ENCODE data around the gene COPS2. TPM values are rescaled to one million over a fixed set of nuclear protein-coding genes. Genes with fewer than 3 reads are reported as not detected.

Gene COPS2
- polyA plus RNA-seq, 1 of the 3 experiments (the other 2 are of a cell fraction): 21.3 TPM

DNA sequence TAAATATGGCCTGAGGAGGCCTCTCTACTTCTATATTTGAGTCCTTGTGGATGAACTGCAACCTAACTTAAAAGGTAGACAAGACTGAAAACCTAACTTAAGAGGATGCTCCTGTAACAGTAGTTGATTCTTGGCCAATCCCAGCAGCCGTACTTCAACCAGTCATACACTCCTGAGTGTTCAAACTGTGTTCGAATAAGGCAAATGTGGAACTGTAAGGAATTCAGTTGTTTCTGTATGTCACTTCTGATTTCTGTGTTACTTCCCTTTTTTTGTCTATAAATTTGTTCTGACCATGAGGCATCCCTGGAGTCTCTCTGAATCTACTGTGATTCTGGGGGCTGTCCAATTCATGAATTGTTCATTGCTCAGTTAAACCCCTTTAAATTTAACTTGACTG is 35.2 kb upstream of the COPS2 start:
- no peak overlapping the region for H3K27ac ChIP-seq (ENCODE audit: low read depth in 2 of 2, low read length in 1 of 2)
- no peak overlapping the region for H3K9ac ChIP-seq
- ChIA-PET POLR2A (no interaction called here), CTCF (no interaction called here)
- no peaks in the 10 kb centered on the region for H3K9me2 ChIP-seq
- no peak overlapping the region for H3K4me2 ChIP-seq
- H3F3A ChIP-seq (replicated peaks; ENCODE audit: insufficient read depth): no peaks in the 10 kb centered on the region
- no peak for DNase-seq
- H4K20me1 ChIP-seq (ENCODE audit: insufficient read depth): no peaks in the 10 kb centered on the region
- H3K4me1 ChIP-seq (ENCODE audit: control insufficient read depth in 1 of 2, insufficient read depth in 2 of 2, low read depth in 1 of 2, low read length in 1 of 2): no peaks in the 10 kb centered on the region; a peak in 1 of 4 replicates
- no peaks in the 10 kb centered on the region for H3K27me3 ChIP-seq (ENCODE audit: insufficient read depth)
- no peaks in the 10 kb centered on the region for H3K9me3 ChIP-seq
- no peak overlapping the region for H2AFZ ChIP-seq (ENCODE audit: low read depth)
- no peak overlapping the region for H3K4me3 ChIP-seq (ENCODE audit: low read depth in 2 of 2, low read length in 1 of 2)
- peaks cover 14% of the 10 kb centered on the region for H3K79me2 ChIP-seq (ENCODE audit: insufficient read depth)
- no peaks in the 10 kb centered on the region for H3K36me3 ChIP-seq (replicated peaks in 1 of 2; ENCODE audit: control insufficient read depth in 1 of 2, insufficient read depth in 2 of 2, low read length in 1 of 2)
- TF ChIP-seq RAD21 (IDR thresholded peaks at IDR 0.05; ENCODE audit: low read length): no peak
- TF ChIP-seq, protein P1, sequence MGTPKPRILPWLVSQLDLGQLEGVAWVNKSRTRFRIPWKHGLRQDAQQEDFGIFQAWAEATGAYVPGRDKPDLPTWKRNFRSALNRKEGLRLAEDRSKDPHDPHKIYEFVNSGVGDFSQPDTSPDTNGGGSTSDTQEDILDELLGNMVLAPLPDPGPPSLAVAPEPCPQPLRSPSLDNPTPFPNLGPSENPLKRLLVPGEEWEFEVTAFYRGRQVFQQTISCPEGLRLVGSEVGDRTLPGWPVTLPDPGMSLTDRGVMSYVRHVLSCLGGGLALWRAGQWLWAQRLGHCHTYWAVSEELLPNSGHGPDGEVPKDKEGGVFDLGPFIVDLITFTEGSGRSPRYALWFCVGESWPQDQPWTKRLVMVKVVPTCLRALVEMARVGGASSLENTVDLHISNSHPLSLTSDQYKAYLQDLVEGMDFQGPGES (IDR thresholded peaks at IDR 0.05; ENCODE audit: low read depth, low read length): no peak
- TF ChIP-seq, protein P2, sequence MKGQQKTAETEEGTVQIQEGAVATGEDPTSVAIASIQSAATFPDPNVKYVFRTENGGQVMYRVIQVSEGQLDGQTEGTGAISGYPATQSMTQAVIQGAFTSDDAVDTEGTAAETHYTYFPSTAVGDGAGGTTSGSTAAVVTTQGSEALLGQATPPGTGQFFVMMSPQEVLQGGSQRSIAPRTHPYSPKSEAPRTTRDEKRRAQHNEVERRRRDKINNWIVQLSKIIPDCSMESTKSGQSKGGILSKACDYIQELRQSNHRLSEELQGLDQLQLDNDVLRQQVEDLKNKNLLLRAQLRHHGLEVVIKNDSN (IDR thresholded peaks at IDR 0.05; ENCODE audit: borderline replicate concordance, low read depth): no peak
- 100% methylated on average over 2 of the region's 2 CpGs for WGBS (ENCODE audit: low lambda C conversion rate)

DNA sequence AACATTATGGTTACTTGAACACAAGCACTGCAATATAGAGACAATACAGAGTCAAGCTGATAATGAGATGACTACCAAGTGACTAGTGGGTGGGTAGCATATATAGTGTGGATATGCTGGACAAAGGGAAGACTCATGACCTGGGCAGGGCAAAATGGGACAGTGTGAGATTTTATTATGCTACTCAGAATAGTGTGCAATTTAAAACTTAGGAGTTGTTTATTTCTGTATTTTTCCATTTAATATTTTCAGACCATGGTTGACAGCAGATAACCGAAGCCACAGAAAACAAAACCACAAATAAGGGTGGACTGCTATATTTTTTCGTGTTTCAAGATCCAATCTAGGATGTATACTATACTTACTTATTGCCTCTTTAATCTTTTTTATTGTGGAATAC is 34.2 kb upstream of the COPS2 start:
- H3F3A ChIP-seq (replicated peaks; ENCODE audit: insufficient read depth): no peaks in the 10 kb centered on the region
- TF ChIP-seq SMC3 (IDR thresholded peaks at IDR 0.05; ENCODE audit: low read depth, low read length) (no peak), YY1 (IDR thresholded peaks at IDR 0.05; ENCODE audit: low read depth) (no peak), RAD21 (IDR thresholded peaks at IDR 0.05; ENCODE audit: low read length) (no peak), GABPA (IDR thresholded peaks at IDR 0.05; ENCODE audit: low read depth) (no peak), RCOR1 (IDR thresholded peaks at IDR 0.05; ENCODE audit: low read length) (no peak), TCF12 (IDR thresholded peaks at IDR 0.05) (no peak), EZH2phosphoT487 (IDR thresholded peaks at IDR 0.05; ENCODE audit: borderline replicate concordance, low read depth) (no peak), FOXM1 (IDR thresholded peaks at IDR 0.05; ENCODE audit: low read depth) (no peak), MXI1 (IDR thresholded peaks at IDR 0.05; ENCODE audit: low read depth, low read length) (no peak), GATA2 (CRISPR knock-in tag; IDR thresholded peaks at IDR 0.05) (no peak), RFX5 (IDR thresholded peaks at IDR 0.05; ENCODE audit: low read length) (no peak), ELF1 (IDR thresholded peaks at IDR 0.05) (no peak), SIN3A (IDR thresholded peaks at IDR 0.05; ENCODE audit: borderline replicate concordance, low read depth, low read length) (no peak), RXRA (IDR thresholded peaks at IDR 0.05; ENCODE audit: borderline replicate concordance, low read depth) (no peak), FOXJ3 (CRISPR knock-in tag; IDR thresholded peaks at IDR 0.05) (no peak)
- TF ChIP-seq, protein P3, sequence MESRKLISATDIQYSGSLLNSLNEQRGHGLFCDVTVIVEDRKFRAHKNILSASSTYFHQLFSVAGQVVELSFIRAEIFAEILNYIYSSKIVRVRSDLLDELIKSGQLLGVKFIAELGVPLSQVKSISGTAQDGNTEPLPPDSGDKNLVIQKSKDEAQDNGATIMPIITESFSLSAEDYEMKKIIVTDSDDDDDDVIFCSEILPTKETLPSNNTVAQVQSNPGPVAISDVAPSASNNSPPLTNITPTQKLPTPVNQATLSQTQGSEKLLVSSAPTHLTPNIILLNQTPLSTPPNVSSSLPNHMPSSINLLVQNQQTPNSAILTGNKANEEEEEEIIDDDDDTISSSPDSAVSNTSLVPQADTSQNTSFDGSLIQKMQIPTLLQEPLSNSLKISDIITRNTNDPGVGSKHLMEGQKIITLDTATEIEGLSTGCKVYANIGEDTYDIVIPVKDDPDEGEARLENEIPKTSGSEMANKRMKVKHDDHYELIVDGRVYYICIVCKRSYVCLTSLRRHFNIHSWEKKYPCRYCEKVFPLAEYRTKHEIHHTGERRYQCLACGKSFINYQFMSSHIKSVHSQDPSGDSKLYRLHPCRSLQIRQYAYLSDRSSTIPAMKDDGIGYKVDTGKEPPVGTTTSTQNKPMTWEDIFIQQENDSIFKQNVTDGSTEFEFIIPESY (IDR thresholded peaks at IDR 0.05; ENCODE audit: borderline replicate concordance, low read depth): no peak
- TF ChIP-seq, protein P1 (IDR thresholded peaks at IDR 0.05; ENCODE audit: low read depth, low read length): no peak
- TF ChIP-seq, protein P4, sequence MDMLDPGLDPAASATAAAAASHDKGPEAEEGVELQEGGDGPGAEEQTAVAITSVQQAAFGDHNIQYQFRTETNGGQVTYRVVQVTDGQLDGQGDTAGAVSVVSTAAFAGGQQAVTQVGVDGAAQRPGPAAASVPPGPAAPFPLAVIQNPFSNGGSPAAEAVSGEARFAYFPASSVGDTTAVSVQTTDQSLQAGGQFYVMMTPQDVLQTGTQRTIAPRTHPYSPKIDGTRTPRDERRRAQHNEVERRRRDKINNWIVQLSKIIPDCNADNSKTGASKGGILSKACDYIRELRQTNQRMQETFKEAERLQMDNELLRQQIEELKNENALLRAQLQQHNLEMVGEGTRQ (IDR thresholded peaks at IDR 0.05; ENCODE audit: borderline replicate concordance, low read depth, low read length): no peak
- TF ChIP-seq, protein P5, sequence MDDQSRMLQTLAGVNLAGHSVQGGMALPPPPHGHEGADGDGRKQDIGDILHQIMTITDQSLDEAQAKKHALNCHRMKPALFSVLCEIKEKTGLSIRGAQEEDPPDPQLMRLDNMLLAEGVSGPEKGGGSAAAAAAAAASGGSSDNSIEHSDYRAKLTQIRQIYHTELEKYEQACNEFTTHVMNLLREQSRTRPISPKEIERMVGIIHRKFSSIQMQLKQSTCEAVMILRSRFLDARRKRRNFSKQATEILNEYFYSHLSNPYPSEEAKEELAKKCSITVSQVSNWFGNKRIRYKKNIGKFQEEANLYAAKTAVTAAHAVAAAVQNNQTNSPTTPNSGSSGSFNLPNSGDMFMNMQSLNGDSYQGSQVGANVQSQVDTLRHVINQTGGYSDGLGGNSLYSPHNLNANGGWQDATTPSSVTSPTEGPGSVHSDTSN (IDR thresholded peaks at IDR 0.05): no peak
- TF ChIP-seq, protein P6, sequence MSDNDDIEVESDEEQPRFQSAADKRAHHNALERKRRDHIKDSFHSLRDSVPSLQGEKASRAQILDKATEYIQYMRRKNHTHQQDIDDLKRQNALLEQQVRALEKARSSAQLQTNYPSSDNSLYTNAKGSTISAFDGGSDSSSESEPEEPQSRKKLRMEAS (IDR thresholded peaks at IDR 0.05; ENCODE audit: low read depth): no peak
- H2AFZ ChIP-seq (ENCODE audit: low read depth): no peak overlapping the region
- 90% methylated on average over 2 of the region's 2 CpGs for WGBS (ENCODE audit: low lambda C conversion rate)
- CTCF ChIA-PET: no interaction called here
- no peak overlapping the region for H3K4me2 ChIP-seq
- no peak overlapping the region for H3K9ac ChIP-seq
- no peak overlapping the region for H3K27ac ChIP-seq (ENCODE audit: low read depth in 2 of 2, low read length in 1 of 2)
- H3K4me1 ChIP-seq (ENCODE audit: control insufficient read depth in 1 of 2, insufficient read depth in 2 of 2, low read depth in 1 of 2, low read length in 1 of 2): no peaks in the 10 kb centered on the region; a peak in 1 of 4 replicates
- H3K9me2 ChIP-seq: no peaks in the 10 kb centered on the region
- H3K79me2 ChIP-seq (ENCODE audit: insufficient read depth): peaks cover 7% of the 10 kb centered on the region
- POLR2A ChIA-PET: interaction anchor here (0.6 kb wide), 1 partner anchor 1158 kb away, joined by 5 read pairs; no protein-coding TSS in a partner anchor
- H3K36me3 ChIP-seq (replicated peaks in 1 of 2; ENCODE audit: control insufficient read depth in 1 of 2, insufficient read depth in 2 of 2, low read length in 1 of 2): no peaks in the 10 kb centered on the region
- no peak overlapping the region for H3K4me3 ChIP-seq (ENCODE audit: low read depth in 2 of 2, low read length in 1 of 2)
- no peak for DNase-seq
- H4K20me1 ChIP-seq (ENCODE audit: insufficient read depth): no peaks in the 10 kb centered on the region
- H3K27me3 ChIP-seq (ENCODE audit: insufficient read depth): no peaks in the 10 kb centered on the region
- H3K9me3 ChIP-seq: no peaks in the 10 kb centered on the region

Measured in SK-N-SH (cell line).